ENCODE measurements around the gene TMEM236.

TMEM236 gene

GRCh38 chr10:17802350-17802749 lies 50.3 kb downstream of the TMEM236 start:
- no peak overlapping the region for H3K27ac ChIP-seq
- no peak for TF ChIP-seq CTCF (conservative IDR thresholded peaks at IDR 0.05)

GRCh38 chr10:17802976-17803375 lies 51.0 kb downstream of the TMEM236 start:
- TF ChIP-seq CTCF (conservative IDR thresholded peaks at IDR 0.05), result no peak

GRCh38 chr10:17805330-17805729 lies 53.3 kb downstream of the TMEM236 start:
- TF ChIP-seq CTCF (conservative IDR thresholded peaks at IDR 0.05), result no peak
- H3K27ac ChIP-seq, result no peak overlapping the region

More at GRCh38 chr10:17802976-17803375, 51.0 kb downstream of the TMEM236 start:
- no peak overlapping the region for H3K27ac ChIP-seq

GRCh38 chr10:17805921-17806577 lies 54.0 kb downstream of the TMEM236 start:
- no peak overlapping the region for H3K27ac ChIP-seq

GRCh38 chr10:17808971-17809841 lies 57.2 kb downstream of the TMEM236 start, which contains the start of gene MRC1:
Gene MRC1, plus strand, starts transcription at chr10:17809348. Its CDS starts 118 bp downstream, at chr10:17809466.
- TF ChIP-seq CTCF (conservative IDR thresholded peaks at IDR 0.05), result no peak
- no peak within 1 kb of the TSS for H3K27ac ChIP-seq

More at GRCh38 chr10:17805921-17806577, 54.0 kb downstream of the TMEM236 start:
- no peak for TF ChIP-seq CTCF (conservative IDR thresholded peaks at IDR 0.05)

- no peak overlapping the region for H3K27ac ChIP-seq
- no peak for TF ChIP-seq CTCF (conservative IDR thresholded peaks at IDR 0.05)
Measured at GRCh38 chr10:17811146-17811865, 59.3 kb downstream of the TMEM236 start.

- no peak overlapping the region for H3K27ac ChIP-seq
- TF ChIP-seq CTCF (conservative IDR thresholded peaks at IDR 0.05), result no peak
Measured at GRCh38 chr10:17814973-17815372, 63.0 kb downstream of the TMEM236 start.

Measured in VCaP (cell line).